Measurements from ENCODE around the gene EYS.

Gene EYS

DNA sequence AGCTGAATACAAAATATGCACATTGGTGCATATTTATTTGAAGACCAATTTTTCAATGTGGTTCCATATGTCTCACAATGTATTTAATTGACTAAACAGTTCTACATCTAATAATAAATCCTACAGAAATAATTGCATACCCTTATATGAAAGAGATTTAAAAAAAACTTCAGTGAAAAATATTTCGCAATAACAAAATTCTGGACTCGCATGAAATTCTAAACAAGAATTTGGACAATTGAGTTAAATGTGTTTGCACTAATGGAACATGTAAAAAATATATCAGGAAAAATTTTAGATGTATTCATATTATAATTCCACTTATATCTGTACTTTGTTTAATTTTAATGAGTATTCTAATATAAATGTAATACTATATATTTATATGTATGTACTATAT lies 1003.1 kb downstream of the EYS start:
- Histone ChIP-seq H3K4me2 (ENCODE audit: low read depth, low read length) (no peak overlapping the region), H3K9ac (ENCODE audit: low read length) (no peak overlapping the region), H3K4me3 (ENCODE audit: low read length) (no peak overlapping the region), H3K79me2 (ENCODE audit: low read length) (no peaks in the 10 kb centered on the region), H3F3A (ENCODE audit: insufficient read depth, low read length) (no peaks in the 10 kb centered on the region), H3K27me3 (replicated peaks; ENCODE audit: insufficient read depth, low read length) (no peaks in the 10 kb centered on the region), H3K36me3 (replicated peaks; ENCODE audit: insufficient read depth, low read length) (no peaks in the 10 kb centered on the region), H4K20me1 (ENCODE audit: insufficient read depth, low read length) (no peaks in the 10 kb centered on the region), H3K9me3 (replicated peaks; ENCODE audit: insufficient read depth, low read length) (no peaks in the 10 kb centered on the region), H3K4me1 (ENCODE audit: low read length) (no peaks in the 10 kb centered on the region), H2AFZ (ENCODE audit: low read length) (no peak overlapping the region), H3K27ac (ENCODE audit: low read length) (no peak overlapping the region), H3K9me2 (replicated peaks; ENCODE audit: insufficient read depth, low read length) (no peaks in the 10 kb centered on the region)
- DNase-seq = no peak
- TF ChIP-seq, protein P1, sequence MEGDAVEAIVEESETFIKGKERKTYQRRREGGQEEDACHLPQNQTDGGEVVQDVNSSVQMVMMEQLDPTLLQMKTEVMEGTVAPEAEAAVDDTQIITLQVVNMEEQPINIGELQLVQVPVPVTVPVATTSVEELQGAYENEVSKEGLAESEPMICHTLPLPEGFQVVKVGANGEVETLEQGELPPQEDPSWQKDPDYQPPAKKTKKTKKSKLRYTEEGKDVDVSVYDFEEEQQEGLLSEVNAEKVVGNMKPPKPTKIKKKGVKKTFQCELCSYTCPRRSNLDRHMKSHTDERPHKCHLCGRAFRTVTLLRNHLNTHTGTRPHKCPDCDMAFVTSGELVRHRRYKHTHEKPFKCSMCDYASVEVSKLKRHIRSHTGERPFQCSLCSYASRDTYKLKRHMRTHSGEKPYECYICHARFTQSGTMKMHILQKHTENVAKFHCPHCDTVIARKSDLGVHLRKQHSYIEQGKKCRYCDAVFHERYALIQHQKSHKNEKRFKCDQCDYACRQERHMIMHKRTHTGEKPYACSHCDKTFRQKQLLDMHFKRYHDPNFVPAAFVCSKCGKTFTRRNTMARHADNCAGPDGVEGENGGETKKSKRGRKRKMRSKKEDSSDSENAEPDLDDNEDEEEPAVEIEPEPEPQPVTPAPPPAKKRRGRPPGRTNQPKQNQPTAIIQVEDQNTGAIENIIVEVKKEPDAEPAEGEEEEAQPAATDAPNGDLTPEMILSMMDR (IDR thresholded peaks at IDR 0.05; ENCODE audit: low read length) = no peak
- TF ChIP-seq EZH2 (optimal IDR thresholded peaks at IDR 0.05; ENCODE audit: low read depth, low read length) = no peak
- TF ChIP-seq EZH2phosphoT487 (IDR thresholded peaks at IDR 0.05; ENCODE audit: low read length) = no peak

DNA sequence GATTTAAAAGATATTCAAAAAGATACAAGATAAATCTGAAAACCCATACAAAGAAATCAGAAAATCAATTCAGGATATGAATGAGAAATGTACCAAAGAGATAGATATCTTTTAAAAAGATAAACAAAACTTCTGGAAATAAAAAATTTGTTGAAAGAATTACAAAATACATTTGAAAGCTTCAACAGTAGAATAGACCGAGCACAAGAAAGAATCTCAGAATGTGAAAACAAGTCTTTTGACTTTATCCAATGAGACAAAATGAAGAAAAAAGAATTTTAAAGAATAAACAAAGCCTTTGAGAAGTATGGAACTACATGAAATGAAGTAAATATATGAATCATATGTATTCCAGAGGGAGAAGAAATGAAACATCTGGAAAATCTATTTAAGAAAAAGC lies 1011.0 kb downstream of the EYS start:
- no peaks in the 10 kb centered on the region for H3K4me1 ChIP-seq (ENCODE audit: low read length)
- H3K27ac ChIP-seq (ENCODE audit: low read length) = no peak overlapping the region
- H3K9me2 ChIP-seq (replicated peaks; ENCODE audit: insufficient read depth, low read length) = no peaks in the 10 kb centered on the region
- H3K27me3 ChIP-seq (replicated peaks; ENCODE audit: insufficient read depth, low read length) = no peaks in the 10 kb centered on the region
- no peaks in the 10 kb centered on the region for H4K20me1 ChIP-seq (ENCODE audit: insufficient read depth, low read length)
- no peak for TF ChIP-seq EZH2phosphoT487 (IDR thresholded peaks at IDR 0.05; ENCODE audit: low read length)
- TF ChIP-seq, protein P1 (IDR thresholded peaks at IDR 0.05; ENCODE audit: low read length) = no peak
- TF ChIP-seq EZH2 (optimal IDR thresholded peaks at IDR 0.05; ENCODE audit: low read depth, low read length) = no peak
- no peak overlapping the region for H3K4me3 ChIP-seq (ENCODE audit: low read length)
- no peaks in the 10 kb centered on the region for H3K79me2 ChIP-seq (ENCODE audit: low read length)
- H3F3A ChIP-seq (ENCODE audit: insufficient read depth, low read length) = no peaks in the 10 kb centered on the region
- H3K9me3 ChIP-seq (replicated peaks; ENCODE audit: insufficient read depth, low read length) = no peaks in the 10 kb centered on the region
- no peak for DNase-seq
- no peak overlapping the region for H3K9ac ChIP-seq (ENCODE audit: low read length)
- H2AFZ ChIP-seq (ENCODE audit: low read length) = no peak overlapping the region
- no peaks in the 10 kb centered on the region for H3K36me3 ChIP-seq (replicated peaks; ENCODE audit: insufficient read depth, low read length)
- H3K4me2 ChIP-seq (ENCODE audit: low read depth, low read length) = no peak overlapping the region

DNA sequence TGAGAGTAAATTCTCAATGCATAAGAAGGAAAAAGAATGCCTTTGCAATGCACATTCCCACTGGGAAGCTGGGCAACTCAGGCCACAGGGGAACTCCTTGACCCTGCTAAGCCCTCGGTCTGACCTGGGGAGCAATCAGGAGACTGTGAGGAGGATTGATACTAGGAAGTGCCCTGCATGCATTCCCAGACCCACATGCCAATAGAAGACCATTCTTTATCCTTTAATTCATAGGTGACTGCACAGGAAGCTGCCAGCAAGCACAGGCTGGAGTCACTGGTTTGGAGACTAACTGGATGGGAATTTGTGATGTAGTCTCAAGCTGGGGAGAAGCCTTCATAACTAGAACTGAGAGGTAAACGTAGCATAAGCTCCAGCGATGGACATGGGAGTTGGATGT lies 1012.7 kb downstream of the EYS start:
- H3K27me3 ChIP-seq (replicated peaks; ENCODE audit: insufficient read depth, low read length) = no peaks in the 10 kb centered on the region
- no peak for DNase-seq
- H3K27ac ChIP-seq (ENCODE audit: low read length) = no peak overlapping the region
- TF ChIP-seq EZH2 (optimal IDR thresholded peaks at IDR 0.05; ENCODE audit: low read depth, low read length) (no peak), EZH2phosphoT487 (IDR thresholded peaks at IDR 0.05; ENCODE audit: low read length) (no peak)
- TF ChIP-seq, protein P1 (IDR thresholded peaks at IDR 0.05; ENCODE audit: low read length) = no peak
- H3K9me3 ChIP-seq (replicated peaks; ENCODE audit: insufficient read depth, low read length) = no peaks in the 10 kb centered on the region
- no peak overlapping the region for H3K4me3 ChIP-seq (ENCODE audit: low read length)
- no peak overlapping the region for H3K4me2 ChIP-seq (ENCODE audit: low read depth, low read length)
- no peaks in the 10 kb centered on the region for H3K9me2 ChIP-seq (replicated peaks; ENCODE audit: insufficient read depth, low read length)
- no peaks in the 10 kb centered on the region for H3F3A ChIP-seq (ENCODE audit: insufficient read depth, low read length)
- no peaks in the 10 kb centered on the region for H3K79me2 ChIP-seq (ENCODE audit: low read length)
- H3K4me1 ChIP-seq (ENCODE audit: low read length) = no peaks in the 10 kb centered on the region
- H3K36me3 ChIP-seq (replicated peaks; ENCODE audit: insufficient read depth, low read length) = no peaks in the 10 kb centered on the region
- no peaks in the 10 kb centered on the region for H4K20me1 ChIP-seq (ENCODE audit: insufficient read depth, low read length)
- H3K9ac ChIP-seq (ENCODE audit: low read length) = no peak overlapping the region
- no peak overlapping the region for H2AFZ ChIP-seq (ENCODE audit: low read length)

All from MM.1S (cell line).